ENCODE data around the gene SDK2. TPM values are rescaled to one million over a fixed set of nuclear protein-coding genes. Genes with fewer than 3 reads are reported as not detected.

The SDK2 gene
- polyA plus RNA-seq, 3 donors: 0.01 TPM; not detected in 2

DNA sequence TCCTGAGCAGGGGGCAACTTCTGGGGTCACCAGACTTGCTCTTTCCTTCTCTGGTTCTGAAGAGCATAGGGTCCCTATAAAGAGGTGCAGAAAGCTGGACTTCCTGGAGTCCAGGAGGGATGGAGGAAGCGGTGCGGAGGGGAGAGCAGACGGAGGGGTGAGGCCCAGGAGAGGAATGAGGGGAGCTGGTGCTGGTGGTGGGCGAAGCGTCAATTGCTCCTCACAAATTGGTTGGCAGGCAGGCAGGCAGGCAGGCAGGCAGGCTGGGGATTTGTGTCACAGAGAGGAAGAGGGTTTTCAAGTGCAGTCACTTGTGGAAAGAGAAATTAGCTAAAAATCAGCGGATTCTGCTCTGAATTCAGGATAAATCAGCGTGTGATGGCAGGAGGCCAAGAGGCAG lies 198.8 kb downstream of the SDK2 start:
- Mint-ChIP-seq H3K27ac (no peak overlapping the region), H3K27me3 (ENCODE audit: low read depth in 3 of 3) (peaks cover 0 to 2% (median 2%) of the 10 kb centered on the region in 3 donors), H3K4me3 (no peak overlapping the region), H3K4me1 (no peaks in the 10 kb centered on the region), H3K36me3 (no peaks in the 10 kb centered on the region), H3K9me3 (peaks cover 0 to 4% (median 0%) of the 10 kb centered on the region in 7 donors)
- Histone ChIP-seq H2AFZ (ENCODE audit: insufficient read depth, low read depth, low read length, poor library complexity, severe bottlenecking) (no peak overlapping the region), H3K27me3 (ENCODE audit: control insufficient read depth in 2 of 2, insufficient read depth in 2 of 2, low read length in 2 of 2) (no peaks in the 10 kb centered on the region), H3K79me2 (ENCODE audit: insufficient read depth, low read length) (no peaks in the 10 kb centered on the region), H3K9ac (ENCODE audit: insufficient read depth, low read length, poor library complexity, severe bottlenecking) (no peak overlapping the region), H3K4me2 (replicated peaks; ENCODE audit: extremely low read depth, low read length, poor library complexity, severe bottlenecking) (no peak overlapping the region), H3K4me1 (ENCODE audit: control insufficient read depth in 1 of 2, insufficient read depth in 2 of 2, low read length in 2 of 2) (no peaks in the 10 kb centered on the region), H3K27ac (ENCODE audit: low read depth in 1 of 2, low read length in 2 of 2) (no peak overlapping the region), H3K4me3 (replicated peaks in 1 of 3; ENCODE audit: low read depth in 2 of 3, low read length in 3 of 3) (no peak overlapping the region), H3K9me3 (replicated peaks in 1 of 2; ENCODE audit: control insufficient read depth in 1 of 2, insufficient read depth in 1 of 2, low read length in 2 of 2) (no peaks in the 10 kb centered on the region), H3K36me3 (replicated peaks in 1 of 2; ENCODE audit: control insufficient read depth in 1 of 2, insufficient read depth in 2 of 2, low read length in 2 of 2) (no peaks in the 10 kb centered on the region), H4K20me1 (ENCODE audit: insufficient read depth, low read length) (no peaks in the 10 kb centered on the region)
- 93% methylated on average over 7 of the region's 7 CpGs for WGBS (ENCODE audit: insufficient coverage)
- intact Hi-C loops (cut with micrococcal nuclease): no loop called here
- DNase-seq: no peak
- TF ChIP-seq, protein P1, sequence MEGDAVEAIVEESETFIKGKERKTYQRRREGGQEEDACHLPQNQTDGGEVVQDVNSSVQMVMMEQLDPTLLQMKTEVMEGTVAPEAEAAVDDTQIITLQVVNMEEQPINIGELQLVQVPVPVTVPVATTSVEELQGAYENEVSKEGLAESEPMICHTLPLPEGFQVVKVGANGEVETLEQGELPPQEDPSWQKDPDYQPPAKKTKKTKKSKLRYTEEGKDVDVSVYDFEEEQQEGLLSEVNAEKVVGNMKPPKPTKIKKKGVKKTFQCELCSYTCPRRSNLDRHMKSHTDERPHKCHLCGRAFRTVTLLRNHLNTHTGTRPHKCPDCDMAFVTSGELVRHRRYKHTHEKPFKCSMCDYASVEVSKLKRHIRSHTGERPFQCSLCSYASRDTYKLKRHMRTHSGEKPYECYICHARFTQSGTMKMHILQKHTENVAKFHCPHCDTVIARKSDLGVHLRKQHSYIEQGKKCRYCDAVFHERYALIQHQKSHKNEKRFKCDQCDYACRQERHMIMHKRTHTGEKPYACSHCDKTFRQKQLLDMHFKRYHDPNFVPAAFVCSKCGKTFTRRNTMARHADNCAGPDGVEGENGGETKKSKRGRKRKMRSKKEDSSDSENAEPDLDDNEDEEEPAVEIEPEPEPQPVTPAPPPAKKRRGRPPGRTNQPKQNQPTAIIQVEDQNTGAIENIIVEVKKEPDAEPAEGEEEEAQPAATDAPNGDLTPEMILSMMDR (IDR thresholded peaks at IDR 0.05): no peak

DNA sequence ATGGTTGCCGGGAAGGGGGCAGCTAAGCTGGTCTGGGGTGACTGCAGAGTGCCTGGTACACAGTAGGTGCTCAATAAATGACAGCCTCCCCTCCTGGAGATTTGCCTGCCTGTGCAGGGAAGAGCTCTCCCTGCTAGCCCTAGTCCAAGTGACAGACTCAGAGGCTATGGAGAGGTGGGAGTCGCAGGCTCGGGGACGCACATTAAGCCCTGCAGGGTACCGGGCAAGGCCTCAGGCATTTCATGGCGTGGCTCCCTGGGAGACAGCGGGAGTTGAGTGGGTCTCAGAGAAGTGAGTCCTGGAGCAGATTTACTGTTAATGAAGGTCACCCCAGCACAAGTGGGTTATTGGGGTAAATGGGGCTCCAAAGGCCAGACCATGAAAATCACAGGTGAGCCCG lies 200.2 kb downstream of the SDK2 start:
- H3K27me3 ChIP-seq (ENCODE audit: control insufficient read depth in 2 of 2, insufficient read depth in 2 of 2, low read length in 2 of 2): no peaks in the 10 kb centered on the region
- no peak overlapping the region for H2AFZ ChIP-seq (ENCODE audit: insufficient read depth, low read depth, low read length, poor library complexity, severe bottlenecking)
- TF ChIP-seq, protein P1 (IDR thresholded peaks at IDR 0.05): no peak
- no peak overlapping the region for H3K4me3 ChIP-seq (replicated peaks in 1 of 3; ENCODE audit: low read depth in 2 of 3, low read length in 3 of 3)
- intact Hi-C loops (cut with micrococcal nuclease): no loop called here
- Mint-ChIP-seq H3K27ac (no peak overlapping the region), H3K27me3 (ENCODE audit: low read depth in 3 of 3) (peaks cover 0 to 2% (median 0%) of the 10 kb centered on the region in 3 donors), H3K36me3 (no peaks in the 10 kb centered on the region), H3K9me3 (peaks cover 0 to 4% (median 0%) of the 10 kb centered on the region in 7 donors), H3K4me1 (no peaks in the 10 kb centered on the region), H3K4me3 (no peak overlapping the region)
- no peak overlapping the region for H3K27ac ChIP-seq (ENCODE audit: low read depth in 1 of 2, low read length in 2 of 2)
- H4K20me1 ChIP-seq (ENCODE audit: insufficient read depth, low read length): no peaks in the 10 kb centered on the region
- no peak overlapping the region for H3K4me2 ChIP-seq (replicated peaks; ENCODE audit: extremely low read depth, low read length, poor library complexity, severe bottlenecking)
- no peaks in the 10 kb centered on the region for H3K4me1 ChIP-seq (ENCODE audit: control insufficient read depth in 1 of 2, insufficient read depth in 2 of 2, low read length in 2 of 2)
- 96% methylated on average over 7 of the region's 8 CpGs for WGBS (ENCODE audit: insufficient coverage)
- no peaks in the 10 kb centered on the region for H3K79me2 ChIP-seq (ENCODE audit: insufficient read depth, low read length)
- H3K9ac ChIP-seq (ENCODE audit: insufficient read depth, low read length, poor library complexity, severe bottlenecking): no peak overlapping the region
- no peak for DNase-seq
- no peaks in the 10 kb centered on the region for H3K9me3 ChIP-seq (replicated peaks in 1 of 2; ENCODE audit: control insufficient read depth in 1 of 2, insufficient read depth in 1 of 2, low read length in 2 of 2)
- no peaks in the 10 kb centered on the region for H3K36me3 ChIP-seq (replicated peaks in 1 of 2; ENCODE audit: control insufficient read depth in 1 of 2, insufficient read depth in 2 of 2, low read length in 2 of 2)
